Ovary (tissue), 3 donors: Measurements from ENCODE around the gene DNAJC6.

Experiments used
- CTCF ChIP-seq, 3 donors: fragments of 450-650 bp in 2 of 3; fragments of 200-600 bp in 1 of 3; IDR thresholded peaks; one replicate each; pipeline versions ENCODE4 v1.5.1 to v1.8.0; 2016 to 2022; ENCODE audit warnings: antibody characterized with exemption in 3 of 3, mild to moderate bottlenecking in 1 of 3
- POLR2A ChIP-seq: fragments of 450-650 bp; IDR thresholded peaks from one replicate; pipeline ENCODE4 v1.6.1; 2017; ENCODE audit warnings: antibody characterized with exemption, mild to moderate bottlenecking, moderate library complexity
- donor health status: DM: no; HTN: no; CAD: no.

- TF ChIP-seq CTCF (IDR thresholded peaks at IDR 0.05) (no peak), POLR2A (no peak)
Observed at GRCh38 chr1:65417729-65418128, 108.4 kb downstream of the DNAJC6 start.
